Stomach (tissue), 9 donors: ENCODE data around the gene SYNJ2BP. TPM values are rescaled to one million over a fixed set of nuclear protein-coding genes. Genes with fewer than 3 reads are reported as not detected.
"Not testable (repeated sequence)": the region's sequence is repeated elsewhere in the genome, so short reads cannot be mapped to it uniquely, and the experiment has no call there.

Source experiments
- DNase-seq, 2 donors: peaks; one replicate each; pipeline versions ENCODE4 v3.0.0 to v3.0.0-alpha.2; 2013 to 2019
- H3K27ac ChIP-seq, 5 donors: fragments of 200-600 bp in 4 of 5; sonication (generic) in 4 of 5; one replicate each; pipeline ENCODE4 v1.5.1; 2013 to 2019; ENCODE audit warnings: mild to moderate bottlenecking in 1 of 5, moderate library complexity in 1 of 5
- H3K27me3 ChIP-seq, 3 donors: fragments of 200-600 bp; sonication (generic); one replicate each; pipeline ENCODE4 v1.5.1; 2017 to 2019; ENCODE audit warnings: mixed run types in 1 of 3
- H3K36me3 ChIP-seq, 4 donors: fragments of 200-600 bp; sonication (generic); 1 replicate in 3 of 4; 2 replicates in 1 of 4; pipeline ENCODE4 v1.5.1; 2016 to 2019
- H3K4me1 ChIP-seq, 4 donors: fragments of 200-600 bp; sonication (generic); one replicate each; pipeline ENCODE4 v1.5.1; 2016 to 2019
- H3K4me3 ChIP-seq, 4 donors: fragments of 200-600 bp; sonication (generic) in 3 of 4; one replicate each; pipeline ENCODE4 v1.5.1; 2016 to 2019; ENCODE audit warnings: mild to moderate bottlenecking in 1 of 4
- H3K9me3 ChIP-seq, 4 donors: fragments of 200-600 bp; sonication (generic); one replicate each; pipeline ENCODE4 v1.5.1; 2016 to 2019
- CTCF ChIP-seq, 7 experiments: fragments of 450-650 bp in 4 of 7; fragments of 200-600 bp in 3 of 7; sonication (generic) in 3 of 7; IDR thresholded peaks; one replicate each; pipeline ENCODE4 v1.5.1; 2016 to 2019; ENCODE audit warnings: antibody characterized with exemption in 7 of 7, control low read depth in 2 of 7, mild to moderate bottlenecking in 1 of 7
- EP300 ChIP-seq: sonication (generic); formaldehyde crosslinking; IDR thresholded peaks from one replicate; pipeline ENCODE4 v1.6.1; 2017; ENCODE audit warnings: antibody characterized with exemption
- POLR2A ChIP-seq, 4 donors: fragments of 450-650 bp; IDR thresholded peaks; one replicate each; pipeline ENCODE4 v1.6.1; 2016; ENCODE audit warnings: antibody characterized with exemption in 4 of 4, control low read depth in 2 of 4, mild to moderate bottlenecking in 1 of 4, moderate library complexity in 1 of 4
- POLR2AphosphoS5 ChIP-seq, 3 donors: sonication (generic); formaldehyde crosslinking; IDR thresholded peaks; one replicate each; pipeline ENCODE4 v1.6.1; 2016; ENCODE audit warnings: antibody characterized with exemption in 3 of 3
- WGBS, 5 donors: extraction: QIAGEN DNeasy Blood & Tissue Kit in 3 of 5; methylation state at CpG; one replicate each; pipeline versions ENCODE4 v1.1.5 to v1.1.7; 2013 to 2018; 5-methylcytosine and 5-hydroxymethylcytosine counted together
- intact Hi-C: fragments of 100-400 bp; cut with DNase I; formaldehyde crosslinking; loops from one replicate; pipeline ENCODE4 v1.15.1; 2023; ENCODE audit warnings: low total_unique reads
- polyA plus RNA-seq, 3 donors: library from polyadenylated mRNA; stranded (reverse); fragments of 200-250 nt; gene quantifications; one replicate each; pipeline ENCODE4 v1.2.3, GENCODE V29; 2013
- total RNA-seq, 5 donors: library from RNA; depleted of rRNA; stranded (reverse); fragments of >200 nt; gene quantifications; one replicate each; pipeline versions ENCODE4 v1.1.0 to v1.2.3, GENCODE V29; 2014 to 2016
- donor health status: healthy with polysubstance abuse.
- donor health status: Bipolar disorder and iron deficiency.
- donor health status: healthy.

Gene SYNJ2BP
- total and polyA plus RNA-seq, 8 donors, result 10.2 to 44.6 (median 19.8) TPM

DNA sequence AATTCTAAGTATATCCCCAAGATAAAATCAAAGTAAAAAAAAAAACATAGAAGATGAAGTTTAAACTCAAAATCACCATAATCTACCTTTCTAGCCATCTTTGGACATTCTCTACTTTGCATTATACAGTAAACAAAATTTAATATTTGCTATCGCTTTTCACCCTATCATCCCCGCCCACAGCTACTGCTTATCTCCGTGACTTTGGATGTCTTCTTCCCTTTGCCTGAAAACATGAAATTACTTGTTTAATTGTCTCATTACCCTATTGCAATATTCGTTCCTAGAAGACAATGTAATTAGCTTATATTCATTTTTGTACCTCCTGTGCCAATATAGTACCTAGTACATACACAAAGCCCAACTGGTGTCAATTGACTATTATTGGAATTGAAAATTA is 9.3 kb downstream of the SYNJ2BP start:
- WGBS, 5 donors, result 85 to 92% (median 91%) methylated on average over 4 of the region's 4 CpGs

GRCh38 chr14:70406216-70406615 is 10.7 kb downstream of the SYNJ2BP start:
- H3K27ac ChIP-seq, DNase-seq, intact Hi-C loops, H3K9me3 ChIP-seq, H3K4me3 ChIP-seq, H3K27me3 ChIP-seq: not testable (repeated sequence)
- H3K36me3 ChIP-seq, result peaks cover 4 to 33% (median 14%) of the 10 kb centered on the region in 4 donors
- peaks cover 8 to 28% (median 19%) of the 10 kb centered on the region in 4 donors for H3K4me1 ChIP-seq
- 57 to 86% (median 78%) methylated on average over 4 of the region's 4 CpGs for WGBS, 5 donors

More for the DNA sequence above, 9.3 kb downstream of the SYNJ2BP start:
- Histone ChIP-seq H3K27ac (no peak overlapping the region), H3K36me3 (peaks cover 0 to 33% (median 14%) of the 10 kb centered on the region in 4 donors), H3K4me1 (peaks cover 8 to 20% (median 15%) of the 10 kb centered on the region in 4 donors), H3K9me3 (peaks cover 0 to 9% (median 0%) of the 10 kb centered on the region in 4 donors), H3K4me3 (no peak overlapping the region), H3K27me3 (no peaks in the 10 kb centered on the region)
- intact Hi-C loops, result no loop called here
- TF ChIP-seq POLR2A (IDR thresholded peaks at IDR 0.05), result no peak
- no peak for TF ChIP-seq CTCF (IDR thresholded peaks at IDR 0.05)
- TF ChIP-seq EP300, result no peak
- no peak for TF ChIP-seq POLR2AphosphoS5 (IDR thresholded peaks at IDR 0.05)
- no peak for DNase-seq

DNA sequence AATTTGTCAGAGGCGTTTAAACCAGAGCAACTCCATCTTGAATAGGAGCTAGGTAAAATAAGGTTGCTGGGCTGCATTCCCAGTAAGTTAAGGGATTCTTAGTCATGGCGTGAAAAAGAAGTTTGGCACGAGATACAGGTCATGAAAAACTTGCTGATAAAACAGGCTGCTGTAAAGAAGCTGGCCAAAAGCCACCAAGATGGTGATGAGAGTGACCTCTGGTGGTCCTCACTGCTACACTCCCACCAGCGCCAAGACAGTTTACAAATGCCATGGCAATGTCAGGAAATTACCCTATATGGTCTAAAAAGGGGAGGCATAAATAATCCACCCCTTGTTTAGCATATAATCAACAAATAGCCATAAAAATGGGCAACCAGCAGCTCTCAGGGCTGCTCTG is 13.6 kb downstream of the SYNJ2BP start:
- intact Hi-C loops, H3K27me3 ChIP-seq, H3K9me3 ChIP-seq, H3K4me3 ChIP-seq: not testable (repeated sequence)
- H3K36me3 ChIP-seq, result peaks cover 4 to 20% (median 10%) of the 10 kb centered on the region in 4 donors
- peak overlapping the region in 2 of 5 donors; percentile 28 to 31 for H3K27ac ChIP-seq
- peak in 1 of 3 donors; percentile 36 for TF ChIP-seq POLR2AphosphoS5 (IDR thresholded peaks at IDR 0.05)
- WGBS, 5 donors, result 25 to 47% (median 37%) methylated on average over 4 of the region's 4 CpGs
- DNase-seq, result peak; percentile 37 to 69
- H3K4me1 ChIP-seq, result peaks cover 8 to 29% (median 23%) of the 10 kb centered on the region in 4 donors

- peaks cover 4 to 26% (median 19%) of the 10 kb centered on the region in 4 donors for H3K36me3 ChIP-seq
- H3K27ac ChIP-seq, result no peak overlapping the region
- TF ChIP-seq POLR2AphosphoS5 (IDR thresholded peaks at IDR 0.05), result no peak
- TF ChIP-seq POLR2A (IDR thresholded peaks at IDR 0.05), result no peak
- TF ChIP-seq CTCF (IDR thresholded peaks at IDR 0.05), result no peak
- TF ChIP-seq EP300, result no peak
- no peak for DNase-seq
- H3K27me3 ChIP-seq, result no peaks in the 10 kb centered on the region
- H3K4me1 ChIP-seq, result peaks cover 8 to 29% (median 23%) of the 10 kb centered on the region in 4 donors
- intact Hi-C loops, result no loop called here
- 76 to 90% (median 80%) methylated on average over 4 of the region's 4 CpGs for WGBS, 5 donors
- peaks cover 0 to 2% (median 0%) of the 10 kb centered on the region in 4 donors for H3K9me3 ChIP-seq
- H3K4me3 ChIP-seq, result no peak overlapping the region
Observed at GRCh38 chr14:70401643-70402042, 15.2 kb downstream of the SYNJ2BP start.

- no peaks in the 10 kb centered on the region for H3K27me3 ChIP-seq
- intact Hi-C loops, result no loop called here
- peaks cover 4 to 26% (median 17%) of the 10 kb centered on the region in 4 donors for H3K36me3 ChIP-seq
- H3K27ac ChIP-seq, result no peak overlapping the region
- 89 to 99% (median 95%) methylated on average over 18 to 23 of the region's 23 CpGs for WGBS, 5 donors
- no peak for DNase-seq
- H3K4me3 ChIP-seq, result no peak overlapping the region
- TF ChIP-seq POLR2AphosphoS5 (IDR thresholded peaks at IDR 0.05) (no peak), POLR2A (IDR thresholded peaks at IDR 0.05) (no peak), CTCF (IDR thresholded peaks at IDR 0.05) (no peak), EP300 (no peak)
- no peaks in the 10 kb centered on the region for H3K9me3 ChIP-seq
- H3K4me1 ChIP-seq, result peaks cover 8 to 32% (median 20%) of the 10 kb centered on the region in 4 donors
Observed at GRCh38 chr14:70398706-70399431, 18.0 kb downstream of the SYNJ2BP start.
